HepG2 (cell line): ENCODE results near the gene RNF175. TPM values are rescaled to one million over a fixed set of nuclear protein-coding genes. Genes with fewer than 3 reads are reported as not detected.

Experiments used
- ATAC-seq: fragments of 200-7000 bp; cut with Tn5 transposase; 3 replicates; pipeline ENCODE4 v1.9.1; 2020; ENCODE audit warnings: mild to moderate bottlenecking, moderate library complexity
- BruUV-seq: library from RNA; stranded (reverse); fragments of 400-500 nt; replicated peaks from 2 replicates; lab custom pipeline; 2021; lab: Mats Ljungman, UMichigan
- CTCF ChIA-PET: fragments of 300-600 bp; formaldehyde crosslinking; extraction: SDS; loops from one replicate; lab custom pipeline; 2021; ENCODE audit warnings: low total read pairs, inconsistent platforms, low intra/inter-chr PET ratio; lab: Yijun Ruan, JAX
- POLR2A ChIA-PET: fragments of 350-600 bp; sonication (Branson Sonifier 250); formaldehyde crosslinking; loops from one replicate; lab custom pipeline; 2020; ENCODE audit warnings: antibody characterized with exemption, inconsistent platforms; lab: Yijun Ruan, JAX
- DNase-seq: peaks from one replicate; pipeline ENCODE4 v3.0.0-alpha.2; 2015; ENCODE audit warnings: low spot score
- FAIRE-seq: peaks from 3 replicates; lab custom pipeline; 2011; peaks lifted over from hg19 to GRCh38; lab: Jason Lieb, UNC
- H2AFZ ChIP-seq: one replicate; pipeline ENCODE4 v1.6.1; 2011; ENCODE audit warnings: low read length, inconsistent platforms
- H3K27ac ChIP-seq: fragments of 300-600 bp; 3 replicates; pipeline ENCODE4 v1.8.0; 2011; ENCODE audit warnings: mixed run types, mild to moderate bottlenecking, mixed read lengths, low read length, inconsistent platforms; ENCODE audit not compliant: insufficient read depth; ENCODE audit errors: extremely low read length
- H3K27me3 ChIP-seq, 2 experiments: fragments of 200-600 bp in 1 of 2; 2 replicates in 1 of 2; 3 replicates in 1 of 2; pipeline versions ENCODE4 v1.6.0 to v1.8.0; 2011; ENCODE audit warnings: low read length in 2 of 2, mild to moderate bottlenecking in 2 of 2, moderate library complexity in 2 of 2, inconsistent platforms in 1 of 2; ENCODE audit not compliant: insufficient read depth in 2 of 2, control insufficient read depth in 1 of 2
- H3K36me3 ChIP-seq, 2 experiments: fragments of 200-600 bp in 1 of 2; replicated peaks in 1 of 2; 2 replicates in 1 of 2; 3 replicates in 1 of 2; pipeline versions ENCODE4 v1.5.1 to v1.8.0; 2011; ENCODE audit warnings: low read length in 2 of 2, inconsistent platforms in 1 of 2; ENCODE audit not compliant: insufficient read depth in 2 of 2, control insufficient read depth in 1 of 2
- H3K4me1 ChIP-seq: 2 replicates; pipeline ENCODE4 v1.5.1; 2012; ENCODE audit warnings: low read length, inconsistent platforms; ENCODE audit not compliant: insufficient read depth
- H3K4me2 ChIP-seq: 2 replicates; pipeline ENCODE4 v1.6.0; 2011; ENCODE audit warnings: low read depth, low read length, inconsistent platforms
- H3K4me3 ChIP-seq, 3 experiments: fragments of 200-600 bp in 1 of 3; sonication (generic), shearing (Covaris generic) in 1 of 3; replicated peaks in 1 of 3; 2 replicates each; pipeline ENCODE4 v1.5.1; 2011 to 2016; ENCODE audit warnings: low read length in 3 of 3, inconsistent platforms in 2 of 3, low read depth in 2 of 3, mild to moderate bottlenecking in 2 of 3, control low read depth in 1 of 3, mixed read lengths in 1 of 3; ENCODE audit not compliant: insufficient read depth in 1 of 3
- H3K79me2 ChIP-seq: one replicate; pipeline ENCODE4 v1.6.1; 2011; ENCODE audit warnings: low read length, inconsistent platforms; ENCODE audit not compliant: insufficient read depth
- H3K9ac ChIP-seq: 2 replicates; pipeline ENCODE4 v1.6.0; 2011; ENCODE audit warnings: mild to moderate bottlenecking, low read depth, low read length, inconsistent platforms; ENCODE audit not compliant: insufficient read depth
- H3K9me3 ChIP-seq: 2 replicates; pipeline ENCODE4 v1.5.1; 2012; ENCODE audit warnings: mild to moderate bottlenecking, low read length
- H4K20me1 ChIP-seq: 2 replicates; pipeline ENCODE4 v1.6.0; 2011; ENCODE audit warnings: inconsistent platforms, mild to moderate bottlenecking, low read length, moderate library complexity; ENCODE audit not compliant: insufficient read depth
- CEBPB ChIP-seq: IDR thresholded peaks from 2 replicates; pipeline ENCODE4 v1.6.1; 2011; ENCODE audit warnings: low read depth, low read length, improper control_type of control experiment, borderline replicate concordance
- SUZ12 ChIP-seq: fragments of 150-350 bp; IDR thresholded peaks from 2 replicates; pipeline ENCODE4 v1.6.1; 2014; ENCODE audit warnings: low read depth, low read length
- ZBTB26 ChIP-seq: IDR thresholded peaks from 2 replicates; pipeline ENCODE4 v1.6.1; 2016; ENCODE audit warnings: missing compliant biosample characterization, missing genetic modification reagents, borderline replicate concordance
- ZNF567 ChIP-seq: sonication (generic); formaldehyde crosslinking; IDR thresholded peaks from 2 replicates; pipeline ENCODE4 v1.8.1; 2023; ENCODE audit warnings: mild to moderate bottlenecking, missing genetic modification reagents, borderline replicate concordance
- WGBS: methylation state at CpG from one replicate; pipeline ENCODE4 v1.1.6; 2017; ENCODE audit warnings: low lambda C conversion rate; 5-methylcytosine and 5-hydroxymethylcytosine counted together
- in situ Hi-C: cut with HindIII; loops from 2 replicates; pipeline ENCODE4 v1.10.0; 2017; ENCODE audit warnings: low pct_unique_long_range_greater_than_20kb; ENCODE audit not compliant: extremely low pct_ligation_motif_present
- intact Hi-C: fragments of 100-400 bp; cut with micrococcal nuclease; formaldehyde crosslinking; loops from one replicate; pipeline ENCODE4 v1.10.0; 2022; ENCODE audit not compliant: unreplicated experiment
- polyA plus RNA-seq, 8 experiments: library from polyadenylated mRNA; depleted of rRNA in 3 of 8; stranded (reverse) in 7 of 8; unstranded in 1 of 8; fragments of >200 nt; fragmentation: Illumina TruSeq in 4 of 8; extraction: Trizol in 4 of 8; gene quantifications; 2 replicates each; pipeline versions ENCODE4 v1.2.1 to v1.2.3, GENCODE V29; 2011 to 2016; ENCODE audit warnings: low read depth in 4 of 8, missing spikeins in 1 of 8, mixed read lengths in 1 of 8; ENCODE audit not compliant: insufficient read depth in 1 of 8
- total RNA-seq, 5 experiments: library from RNA; depleted of rRNA; stranded (reverse); fragments of >200 nt; fragmentation: Illumina TruSeq; extraction: Trizol; gene quantifications; 2 replicates each; pipeline ENCODE4 v1.2.3, GENCODE V29; 2016; ENCODE audit warnings: low read depth in 1 of 5
- TF ChIP-seq, protein P1 (sequence below): IDR thresholded peaks from 2 replicates; pipeline ENCODE4 v1.6.1; 2016; ENCODE audit warnings: low read depth, control low read depth
- TF ChIP-seq, protein P2 (sequence below): sonication (generic); formaldehyde crosslinking; IDR thresholded peaks from 2 replicates; pipeline ENCODE4 v1.8.0; 2022; ENCODE audit warnings: missing genetic modification reagents, mild to moderate bottlenecking, inconsistent platforms, borderline replicate concordance
- TF ChIP-seq, protein P3 (sequence below): IDR thresholded peaks from 2 replicates; pipeline ENCODE4 v1.6.1; 2016
- TF ChIP-seq, protein P4 (sequence below): sonication (generic); formaldehyde crosslinking; IDR thresholded peaks from 2 replicates; pipeline ENCODE4 v1.5.0; 2020; ENCODE audit warnings: missing genetic modification reagents
- TF ChIP-seq, protein P5 (sequence below): IDR thresholded peaks from 2 replicates; pipeline ENCODE4 v1.4.0; 2020; ENCODE audit warnings: mild to moderate bottlenecking, missing genetic modification reagents

Gene RNF175
- total and polyA plus RNA-seq, 2 of the 13 experiments (the other 11 are each of a cell fraction or from before 2014, with no cell fraction given), result not detected

- in situ Hi-C loops, result no loop called here
- BruUV-seq, result no TSS peak
- FAIRE-seq, result no peak
- no peak for TF ChIP-seq ZBTB26 (CRISPR knock-in tag)
- no peak for TF ChIP-seq CEBPB
- no peak for TF ChIP-seq SUZ12
- TF ChIP-seq ZNF567 (CRISPR knock-in tag), result no peak
- TF ChIP-seq, protein P1, sequence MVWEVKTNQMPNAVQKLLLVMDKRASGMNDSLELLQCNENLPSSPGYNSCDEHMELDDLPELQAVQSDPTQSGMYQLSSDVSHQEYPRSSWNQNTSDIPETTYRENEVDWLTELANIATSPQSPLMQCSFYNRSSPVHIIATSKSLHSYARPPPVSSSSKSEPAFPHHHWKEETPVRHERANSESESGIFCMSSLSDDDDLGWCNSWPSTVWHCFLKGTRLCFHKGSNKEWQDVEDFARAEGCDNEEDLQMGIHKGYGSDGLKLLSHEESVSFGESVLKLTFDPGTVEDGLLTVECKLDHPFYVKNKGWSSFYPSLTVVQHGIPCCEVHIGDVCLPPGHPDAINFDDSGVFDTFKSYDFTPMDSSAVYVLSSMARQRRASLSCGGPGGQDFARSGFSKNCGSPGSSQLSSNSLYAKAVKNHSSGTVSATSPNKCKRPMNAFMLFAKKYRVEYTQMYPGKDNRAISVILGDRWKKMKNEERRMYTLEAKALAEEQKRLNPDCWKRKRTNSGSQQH (CRISPR knock-in tag), result no peak
- TF ChIP-seq, protein P2, sequence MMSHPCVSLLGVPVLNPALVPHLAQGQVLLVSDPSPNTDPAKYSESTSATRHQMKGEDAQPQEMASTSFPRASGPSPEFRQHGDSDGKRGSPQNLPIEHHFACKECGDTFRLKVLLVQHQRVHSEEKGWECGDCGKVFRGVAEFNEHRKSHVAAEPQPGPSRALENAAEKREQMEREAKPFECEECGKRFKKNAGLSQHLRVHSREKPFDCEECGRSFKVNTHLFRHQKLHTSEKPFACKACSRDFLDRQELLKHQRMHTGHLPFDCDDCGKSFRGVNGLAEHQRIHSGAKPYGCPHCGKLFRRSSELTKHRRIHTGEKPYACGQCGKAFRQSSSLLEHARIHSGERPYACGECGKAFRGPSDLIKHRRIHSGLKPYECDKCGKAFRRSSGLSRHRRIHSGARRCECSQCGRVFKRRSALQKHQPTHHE (CRISPR knock-in tag), result no peak
- TF ChIP-seq, protein P3, sequence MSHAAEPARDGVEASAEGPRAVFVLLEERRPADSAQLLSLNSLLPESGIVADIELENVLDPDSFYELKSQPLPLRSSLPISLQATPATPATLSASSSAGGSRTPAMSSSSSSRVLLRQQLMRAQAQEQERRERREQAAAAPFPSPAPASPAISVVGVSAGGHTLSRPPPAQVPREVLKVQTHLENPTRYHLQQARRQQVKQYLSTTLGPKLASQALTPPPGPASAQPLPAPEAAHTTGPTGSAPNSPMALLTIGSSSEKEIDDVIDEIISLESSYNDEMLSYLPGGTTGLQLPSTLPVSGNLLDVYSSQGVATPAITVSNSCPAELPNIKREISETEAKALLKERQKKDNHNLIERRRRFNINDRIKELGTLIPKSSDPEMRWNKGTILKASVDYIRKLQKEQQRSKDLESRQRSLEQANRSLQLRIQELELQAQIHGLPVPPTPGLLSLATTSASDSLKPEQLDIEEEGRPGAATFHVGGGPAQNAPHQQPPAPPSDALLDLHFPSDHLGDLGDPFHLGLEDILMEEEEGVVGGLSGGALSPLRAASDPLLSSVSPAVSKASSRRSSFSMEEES (CRISPR knock-in tag), result no peak
- TF ChIP-seq, protein P4, sequence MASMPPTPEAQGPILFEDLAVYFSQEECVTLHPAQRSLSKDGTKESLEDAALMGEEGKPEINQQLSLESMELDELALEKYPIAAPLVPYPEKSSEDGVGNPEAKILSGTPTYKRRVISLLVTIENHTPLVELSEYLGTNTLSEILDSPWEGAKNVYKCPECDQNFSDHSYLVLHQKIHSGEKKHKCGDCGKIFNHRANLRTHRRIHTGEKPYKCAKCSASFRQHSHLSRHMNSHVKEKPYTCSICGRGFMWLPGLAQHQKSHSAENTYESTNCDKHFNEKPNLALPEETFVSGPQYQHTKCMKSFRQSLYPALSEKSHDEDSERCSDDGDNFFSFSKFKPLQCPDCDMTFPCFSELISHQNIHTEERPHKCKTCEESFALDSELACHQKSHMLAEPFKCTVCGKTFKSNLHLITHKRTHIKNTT, result no peak
- TF ChIP-seq, protein P5, sequence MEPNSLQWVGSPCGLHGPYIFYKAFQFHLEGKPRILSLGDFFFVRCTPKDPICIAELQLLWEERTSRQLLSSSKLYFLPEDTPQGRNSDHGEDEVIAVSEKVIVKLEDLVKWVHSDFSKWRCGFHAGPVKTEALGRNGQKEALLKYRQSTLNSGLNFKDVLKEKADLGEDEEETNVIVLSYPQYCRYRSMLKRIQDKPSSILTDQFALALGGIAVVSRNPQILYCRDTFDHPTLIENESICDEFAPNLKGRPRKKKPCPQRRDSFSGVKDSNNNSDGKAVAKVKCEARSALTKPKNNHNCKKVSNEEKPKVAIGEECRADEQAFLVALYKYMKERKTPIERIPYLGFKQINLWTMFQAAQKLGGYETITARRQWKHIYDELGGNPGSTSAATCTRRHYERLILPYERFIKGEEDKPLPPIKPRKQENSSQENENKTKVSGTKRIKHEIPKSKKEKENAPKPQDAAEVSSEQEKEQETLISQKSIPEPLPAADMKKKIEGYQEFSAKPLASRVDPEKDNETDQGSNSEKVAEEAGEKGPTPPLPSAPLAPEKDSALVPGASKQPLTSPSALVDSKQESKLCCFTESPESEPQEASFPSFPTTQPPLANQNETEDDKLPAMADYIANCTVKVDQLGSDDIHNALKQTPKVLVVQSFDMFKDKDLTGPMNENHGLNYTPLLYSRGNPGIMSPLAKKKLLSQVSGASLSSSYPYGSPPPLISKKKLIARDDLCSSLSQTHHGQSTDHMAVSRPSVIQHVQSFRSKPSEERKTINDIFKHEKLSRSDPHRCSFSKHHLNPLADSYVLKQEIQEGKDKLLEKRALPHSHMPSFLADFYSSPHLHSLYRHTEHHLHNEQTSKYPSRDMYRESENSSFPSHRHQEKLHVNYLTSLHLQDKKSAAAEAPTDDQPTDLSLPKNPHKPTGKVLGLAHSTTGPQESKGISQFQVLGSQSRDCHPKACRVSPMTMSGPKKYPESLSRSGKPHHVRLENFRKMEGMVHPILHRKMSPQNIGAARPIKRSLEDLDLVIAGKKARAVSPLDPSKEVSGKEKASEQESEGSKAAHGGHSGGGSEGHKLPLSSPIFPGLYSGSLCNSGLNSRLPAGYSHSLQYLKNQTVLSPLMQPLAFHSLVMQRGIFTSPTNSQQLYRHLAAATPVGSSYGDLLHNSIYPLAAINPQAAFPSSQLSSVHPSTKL, result no peak
These were observed 39.3 kb upstream of the RNF175 start for GRCh38 chr4:153798901-153799693.

More at GRCh38 chr4:153798901-153799693, 39.3 kb upstream of the RNF175 start:
- 5% methylated on average over 3 of the region's 3 CpGs for WGBS
- POLR2A ChIA-PET, result no interaction called here
- ATAC-seq, result no peak
- Histone ChIP-seq H3K4me2 (no peak overlapping the region), H3K27me3 (no peaks in the 10 kb centered on the region), H3K9me3 (no peaks in the 10 kb centered on the region), H3K4me1 (no peaks in the 10 kb centered on the region), H4K20me1 (no peaks in the 10 kb centered on the region), H3K4me3 (no peak overlapping the region), H3K36me3 (no peaks in the 10 kb centered on the region), H3K27ac (no peak overlapping the region), H3K79me2 (no peaks in the 10 kb centered on the region), H3K9ac (no peak overlapping the region), H2AFZ (no peak overlapping the region)
- DNase-seq, result no peak
- intact Hi-C loops, result no loop called here
- CTCF ChIA-PET, result no interaction called here
